GM19438 (cell line): Measurements from ENCODE around the gene TMEM53.
A peak's percentile ranks its signal among the peaks of the same experiment; 100 is the strongest.
"Not testable (repeated sequence)": the region's sequence is repeated elsewhere in the genome, so short reads cannot be mapped to it uniquely, and the experiment has no call there.

Experiments
- ATAC-seq: cut with Tn5 transposase; IDR thresholded peaks from one replicate; pipeline ENCODE4 v1.9.1; 2021; ENCODE audit warnings: low read depth; ENCODE audit not compliant: unreplicated experiment

Gene TMEM53

GRCh38 chr1:44673675-44674112, 587 bp downstream of the TMEM53 start:
- ATAC-seq = peak; percentile 8

- ATAC-seq = no peak
These were observed 1.2 kb downstream of the TMEM53 start for GRCh38 chr1:44672961-44673674.

GRCh38 chr1:44672254-44672955, 1.9 kb downstream of the TMEM53 start:
- ATAC-seq = no peak

- no peak for ATAC-seq
These were observed 3.3 kb downstream of the TMEM53 start for GRCh38 chr1:44670751-44671640.

- not testable (repeated sequence) for ATAC-seq
These were observed 7.6 kb downstream of the TMEM53 start for GRCh38 chr1:44666719-44667118.

GRCh38 chr1:44664730-44665370, 9.4 kb downstream of the TMEM53 start:
- ATAC-seq = no peak

GRCh38 chr1:44663417-44663816, 10.9 kb downstream of the TMEM53 start:
- ATAC-seq = no peak

GRCh38 chr1:44662683-44663030, 11.6 kb downstream of the TMEM53 start:
- no peak for ATAC-seq

- no peak for ATAC-seq
These were observed 12.2 kb downstream of the TMEM53 start for GRCh38 chr1:44661781-44662682.

GRCh38 chr1:44660176-44660575, 14.1 kb downstream of the TMEM53 start:
- no peak for ATAC-seq

GRCh38 chr1:44659566-44659965, 14.7 kb downstream of the TMEM53 start:
- no peak for ATAC-seq

GRCh38 chr1:44655609-44656008, 18.7 kb downstream of the TMEM53 start:
- no peak for ATAC-seq

GRCh38 chr1:44654621-44655187, 19.6 kb downstream of the TMEM53 start:
- ATAC-seq = no peak

GRCh38 chr1:44653107-44653964, 20.9 kb downstream of the TMEM53 start:
- ATAC-seq = no peak

- no peak for ATAC-seq
These were observed 21.7 kb downstream of the TMEM53 start for GRCh38 chr1:44652445-44653106.

GRCh38 chr1:44651069-44651468, 23.2 kb downstream of the TMEM53 start:
- no peak for ATAC-seq

- ATAC-seq = no peak
These were observed 24.0 kb downstream of the TMEM53 start for GRCh38 chr1:44650159-44650831.
